T-helper 1 cell (primary cell): ENCODE results near the gene EML6.
"Not testable (repeated sequence)": the region's sequence is repeated elsewhere in the genome, so short reads cannot be mapped to it uniquely, and the experiment has no call there.

Source experiments
- DNase-seq, 5 donors: peaks; one replicate each; pipeline ENCODE4 v3.0.0-alpha.2; 2012 to 2020
- total RNA-seq, 4 donors: gene quantifications; one replicate each; lab custom pipeline; 2026; lab: John Stamatoyannopoulos, UW

Gene EML6
- 1.1 to 3.9 (median 2.5) reads per million in 4 donors for total RNA-seq

GRCh38 chr2:54723131-54723995, at the start of gene EML6:
Gene EML6 (plus strand): TSS chr2:54723662. CDS start chr2:54725062, 1,400 bp downstream.
- DNase-seq = peak; percentile 96 to 99 (median 98)

- DNase-seq = no peak
Observed at GRCh38 chr2:54675281-54675680, 48.2 kb upstream of the EML6 start.

DNA sequence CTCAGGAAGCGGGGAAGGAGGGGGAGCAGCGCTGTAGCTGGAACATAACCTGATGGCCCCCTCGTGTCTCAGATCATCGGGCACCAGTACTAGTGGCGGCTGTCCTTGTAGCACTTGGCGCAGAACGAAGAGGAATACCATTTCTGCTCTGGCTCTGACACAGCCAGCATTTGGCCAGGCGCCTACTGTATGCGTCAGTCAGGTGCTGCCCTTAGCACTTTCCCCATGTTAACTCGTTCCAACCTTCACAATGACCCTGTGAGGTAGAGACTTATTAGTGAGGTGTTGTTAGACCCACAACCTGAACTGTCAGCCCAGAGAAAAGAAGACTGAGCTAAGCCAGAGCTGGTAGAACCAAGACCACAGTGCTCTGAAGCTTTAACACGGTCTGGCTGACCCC, 47.7 kb upstream of the EML6 start:
- no peak for DNase-seq

DNA sequence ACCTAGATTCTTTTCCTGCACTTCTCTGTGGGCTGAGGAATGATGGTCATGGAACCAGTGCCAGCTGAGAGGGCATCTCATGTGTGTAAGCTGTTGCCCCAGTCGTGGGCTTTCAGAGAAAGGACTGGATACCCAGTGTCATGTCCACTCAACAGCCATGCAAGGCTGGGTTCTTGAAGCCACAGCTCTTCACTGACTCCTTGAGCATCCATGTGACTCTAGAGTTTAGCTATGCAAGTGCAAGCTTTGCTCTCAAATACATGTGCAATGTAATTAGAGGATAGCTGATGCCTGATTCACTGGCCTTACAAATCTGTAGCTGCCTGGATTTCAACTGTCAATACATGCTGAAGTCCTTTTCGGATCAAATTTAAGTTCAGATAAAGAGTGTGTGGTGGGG, 46.8 kb upstream of the EML6 start:
- DNase-seq = no peak

DNA sequence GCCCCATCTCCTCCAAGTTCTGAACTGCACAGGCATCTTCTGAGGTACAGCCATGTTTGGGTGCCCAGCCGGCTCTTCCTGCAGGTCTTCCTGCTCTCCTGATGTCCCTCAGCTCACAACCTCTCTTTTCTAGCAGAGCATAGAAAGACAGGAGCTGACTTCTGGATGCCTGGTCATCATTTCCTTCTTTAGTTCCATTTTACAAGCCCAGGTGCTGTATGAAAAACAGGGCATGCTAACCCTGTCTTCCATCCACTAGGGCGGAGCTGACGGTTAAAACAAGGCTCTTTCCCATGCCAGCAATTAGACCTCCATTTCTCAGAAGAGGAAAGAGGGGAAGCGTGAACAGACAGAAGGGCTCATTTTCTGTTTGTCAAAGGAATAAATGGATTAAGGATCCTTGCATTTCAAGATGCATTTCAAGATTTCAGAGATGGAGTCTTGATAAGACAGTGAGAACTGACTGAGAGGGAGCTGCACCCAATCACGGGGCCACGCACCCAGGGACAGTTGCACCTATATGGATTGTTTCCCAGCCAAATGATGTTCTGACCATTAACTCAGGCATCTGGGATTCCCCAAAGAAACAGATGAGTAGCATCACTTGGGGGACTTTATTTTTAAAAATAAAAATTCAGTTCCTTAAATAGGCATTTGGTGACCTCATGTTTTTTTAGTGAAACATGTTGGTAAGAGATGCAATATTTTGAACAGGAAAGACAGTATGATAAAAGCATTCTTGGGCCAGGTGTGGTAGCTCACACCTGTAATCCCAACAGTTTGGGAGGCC, 45.8 kb upstream of the EML6 start:
- DNase-seq = no peak

GRCh38 chr2:54678719-54679118, 44.7 kb upstream of the EML6 start:
- no peak for DNase-seq

- DNase-seq = peak in 1 of 5 donors; percentile 72
Observed at GRCh38 chr2:54680397-54681041, 42.9 kb upstream of the EML6 start.

GRCh38 chr2:54681416-54681815, 42.0 kb upstream of the EML6 start:
- DNase-seq = no peak

GRCh38 chr2:54683596-54683995, 39.9 kb upstream of the EML6 start:
- no peak for DNase-seq

- no peak for DNase-seq
Observed at GRCh38 chr2:54685263-54685775, 38.1 kb upstream of the EML6 start.

GRCh38 chr2:54687595-54688152, 35.8 kb upstream of the EML6 start:
- DNase-seq = no peak

GRCh38 chr2:54691445-54692135, 31.9 kb upstream of the EML6 start:
- no peak for DNase-seq

GRCh38 chr2:54692556-54692955, 30.9 kb upstream of the EML6 start:
- DNase-seq = no peak

DNA sequence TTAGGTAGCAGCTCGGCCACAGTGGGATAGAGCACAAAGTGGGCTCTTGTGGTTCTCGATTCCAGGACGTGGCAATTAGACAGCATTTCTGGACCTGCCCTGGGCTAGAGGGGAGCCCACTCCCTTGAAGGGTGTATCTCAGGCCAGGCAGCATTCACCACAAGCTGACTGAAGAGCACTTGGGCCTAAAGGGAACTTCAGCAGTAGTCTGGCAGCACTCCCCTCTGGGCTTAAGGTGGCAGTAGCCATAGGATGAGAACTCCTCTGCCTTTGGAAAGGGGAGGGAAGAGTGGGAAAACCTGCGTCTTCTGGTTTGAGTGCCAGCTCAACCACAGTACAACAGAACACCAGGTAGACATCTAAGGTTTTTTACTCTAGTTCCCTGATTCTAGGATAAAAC, 28.1 kb upstream of the EML6 start:
- DNase-seq = no peak

GRCh38 chr2:54697934-54698333, 25.5 kb upstream of the EML6 start:
- no peak for DNase-seq

GRCh38 chr2:54698926-54699325, 24.5 kb upstream of the EML6 start:
- not testable (repeated sequence) for DNase-seq

GRCh38 chr2:54699665-54700064, 23.8 kb upstream of the EML6 start:
- DNase-seq = no peak

GRCh38 chr2:54701029-54701428, 22.4 kb upstream of the EML6 start:
- no peak for DNase-seq

DNA sequence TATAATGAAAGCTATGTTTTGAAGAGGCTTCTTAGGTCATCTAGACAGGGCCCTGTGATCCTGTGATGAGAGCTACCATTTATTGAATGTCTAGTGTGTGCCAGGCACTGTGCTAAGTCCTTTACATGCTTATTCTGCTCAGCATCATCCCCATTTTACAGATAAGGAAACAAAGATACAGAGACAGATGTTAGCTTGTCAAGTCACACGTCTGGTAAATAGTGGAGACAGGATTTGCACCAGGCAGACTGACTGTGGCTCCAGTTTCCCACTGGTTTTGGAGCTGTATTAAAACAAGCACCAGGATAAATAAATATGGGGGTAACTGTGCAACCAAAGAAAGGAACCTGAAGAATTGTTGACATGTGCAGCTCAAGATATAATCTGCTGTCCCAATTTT, 19.2 kb upstream of the EML6 start:
- no peak for DNase-seq

GRCh38 chr2:54704688-54705605, 18.5 kb upstream of the EML6 start:
- DNase-seq = peak in 1 of 5 donors; percentile 59

GRCh38 chr2:54706622-54707021, 16.8 kb upstream of the EML6 start:
- no peak for DNase-seq
